Stimulated activated CD4-positive, alpha-beta T cell treated with anti-CD3 and anti-CD28 coated beads, Interleukin-1b, Interleukin-23, amount 100 ng/mL, for 24 hours (primary cell): ENCODE results near the gene PTPRN.
"Not testable (repeated sequence)": the region's sequence is repeated elsewhere in the genome, so short reads cannot be mapped to it uniquely, and the experiment has no call there.

ENCODE experiments used
- DNase-seq, 4 experiments: peaks; one replicate each; pipeline ENCODE4 v3.0.0-alpha.2; 2020; ENCODE audit warnings: low read depth in 4 of 4, low spot score in 1 of 4

Gene PTPRN

GRCh38 chr2:219289195-219289536, 20.0 kb downstream of the PTPRN start:
- DNase-seq = no peak

GRCh38 chr2:219287580-219288265, 21.5 kb downstream of the PTPRN start:
- no peak for DNase-seq

- not testable (repeated sequence) for DNase-seq
Measured at GRCh38 chr2:219287116-219287440, 22.1 kb downstream of the PTPRN start.

GRCh38 chr2:219286436-219287115, 22.6 kb downstream of the PTPRN start:
- DNase-seq = no peak

- no peak for DNase-seq
Measured at GRCh38 chr2:219285894-219286425, 23.2 kb downstream of the PTPRN start.

GRCh38 chr2:219285373-219285735, 23.8 kb downstream of the PTPRN start:
- no peak for DNase-seq

GRCh38 chr2:219284501-219285372, 24.5 kb downstream of the PTPRN start:
- no peak for DNase-seq

GRCh38 chr2:219282943-219283581, 26.1 kb downstream of the PTPRN start:
- DNase-seq = no peak

GRCh38 chr2:219282375-219282774, 26.8 kb downstream of the PTPRN start:
- DNase-seq = no peak

GRCh38 chr2:219281588-219281987, 27.6 kb downstream of the PTPRN start:
- DNase-seq = no peak

GRCh38 chr2:219280651-219281050, 28.6 kb downstream of the PTPRN start:
- no peak for DNase-seq

GRCh38 chr2:219279916-219280516, 29.2 kb downstream of the PTPRN start:
- no peak for DNase-seq

- peak; percentile 93 to 99 (median 97) for DNase-seq
Measured at GRCh38 chr2:219279151-219279915, 29.9 kb downstream of the PTPRN start, which contains the start of gene DNAJB2. Gene DNAJB2 (plus strand): TSS chr2:219279366. CDS start chr2:219279834, 468 bp downstream.

- no peak for DNase-seq
Measured at GRCh38 chr2:219278655-219279150, 30.5 kb downstream of the PTPRN start.

- peak in 3 of 4 experiments; percentile 62 to 65 (median 64) for DNase-seq
Measured at GRCh38 chr2:219277703-219278654, 31.2 kb downstream of the PTPRN start.

- DNase-seq = no peak
Measured at GRCh38 chr2:219274361-219274921, 34.8 kb downstream of the PTPRN start.

GRCh38 chr2:219273937-219274336, 35.3 kb downstream of the PTPRN start:
- DNase-seq = no peak

- no peak for DNase-seq
Measured at GRCh38 chr2:219272995-219273394, 36.2 kb downstream of the PTPRN start.
